Tongue (tissue), 2 donors: Measurements from ENCODE around the gene KLHDC8A. TPM values are rescaled to one million over a fixed set of nuclear protein-coding genes. Genes with fewer than 3 reads are reported as not detected.
"Not testable (repeated sequence)": the region's sequence is repeated elsewhere in the genome, so short reads cannot be mapped to it uniquely, and the experiment has no call there.

Experiments used
- DNase-seq: peaks from one replicate; pipeline ENCODE4 v3.0.0-alpha.2; 2015
- total RNA-seq: library from RNA; depleted of rRNA; stranded (reverse); fragments of >200 nt; gene quantifications from one replicate; pipeline ENCODE4 v1.2.3, GENCODE V29; 2014

The KLHDC8A gene
- total RNA-seq, 1 donor from 2014 or later, result 0.72 TPM

DNA sequence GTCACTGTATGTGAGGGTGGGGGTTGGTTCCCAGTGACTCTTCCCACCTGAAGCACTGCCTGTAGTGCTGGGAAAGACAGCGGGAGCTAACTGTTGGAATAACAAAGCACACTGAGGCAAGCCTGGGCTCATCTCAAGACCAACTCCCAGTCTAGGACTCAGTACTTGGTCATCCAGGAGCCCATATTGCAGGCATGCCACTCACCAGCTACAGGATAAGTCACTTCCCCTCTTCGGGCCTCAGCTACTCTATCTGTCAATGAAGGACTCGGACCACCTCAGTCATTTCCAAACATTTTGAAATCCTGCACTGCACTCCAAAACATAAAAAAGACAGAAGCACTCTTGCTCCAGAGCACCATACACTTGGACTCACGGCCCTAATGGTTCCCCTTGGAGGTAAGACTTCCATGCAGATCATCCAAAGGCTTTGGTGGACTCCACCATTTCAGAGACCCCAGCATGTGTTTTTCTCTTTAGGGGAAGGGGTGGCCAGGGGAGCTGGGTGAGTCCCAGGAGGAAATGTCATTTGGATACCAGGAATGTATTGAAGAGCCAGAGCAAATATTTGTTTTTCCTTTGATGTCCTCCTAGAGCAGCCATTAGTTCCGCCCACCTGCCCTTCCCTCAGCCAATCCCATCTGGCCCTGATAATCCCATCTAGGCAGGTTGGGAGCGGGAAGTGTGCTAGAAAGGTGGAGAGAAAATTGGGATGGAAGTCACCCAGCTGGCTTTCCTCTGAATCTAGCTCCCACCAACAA is 38.3 kb downstream of the KLHDC8A start:
- no peak for DNase-seq

DNA sequence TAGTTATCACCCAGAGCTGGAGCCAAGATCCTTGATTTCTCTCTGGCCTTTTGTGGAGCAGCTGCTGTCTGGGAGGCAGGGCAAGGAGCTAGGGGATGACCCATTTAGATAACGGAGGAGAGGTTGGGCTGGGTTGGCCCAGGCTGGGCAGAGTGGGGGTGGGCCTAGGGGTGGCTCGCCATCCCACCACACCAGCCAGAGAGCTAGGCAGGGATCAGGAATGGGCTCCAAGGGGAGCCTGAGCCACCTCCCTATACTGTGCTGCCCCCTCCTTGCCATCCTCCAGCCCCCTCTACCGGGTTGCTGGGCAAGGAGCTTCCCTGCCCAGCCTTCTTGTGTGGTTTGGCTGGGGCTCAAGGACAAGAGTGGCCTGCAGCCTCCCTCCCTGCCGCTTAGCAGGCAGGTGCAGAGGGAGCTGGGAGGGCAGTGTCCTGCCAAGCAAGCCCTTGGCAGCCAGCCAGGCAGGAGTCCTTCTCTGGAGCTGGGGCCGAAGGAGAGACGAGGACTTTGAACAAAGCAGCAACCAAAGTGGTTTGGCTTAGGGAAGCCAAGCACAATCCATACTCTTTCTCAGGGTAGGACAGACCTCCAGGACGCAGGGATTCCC is 39.3 kb downstream of the KLHDC8A start:
- peak; percentile 83 for DNase-seq

- DNase-seq, result no peak
These were observed 40.6 kb downstream of the KLHDC8A start for GRCh38 chr1:205316161-205316566.

DNA sequence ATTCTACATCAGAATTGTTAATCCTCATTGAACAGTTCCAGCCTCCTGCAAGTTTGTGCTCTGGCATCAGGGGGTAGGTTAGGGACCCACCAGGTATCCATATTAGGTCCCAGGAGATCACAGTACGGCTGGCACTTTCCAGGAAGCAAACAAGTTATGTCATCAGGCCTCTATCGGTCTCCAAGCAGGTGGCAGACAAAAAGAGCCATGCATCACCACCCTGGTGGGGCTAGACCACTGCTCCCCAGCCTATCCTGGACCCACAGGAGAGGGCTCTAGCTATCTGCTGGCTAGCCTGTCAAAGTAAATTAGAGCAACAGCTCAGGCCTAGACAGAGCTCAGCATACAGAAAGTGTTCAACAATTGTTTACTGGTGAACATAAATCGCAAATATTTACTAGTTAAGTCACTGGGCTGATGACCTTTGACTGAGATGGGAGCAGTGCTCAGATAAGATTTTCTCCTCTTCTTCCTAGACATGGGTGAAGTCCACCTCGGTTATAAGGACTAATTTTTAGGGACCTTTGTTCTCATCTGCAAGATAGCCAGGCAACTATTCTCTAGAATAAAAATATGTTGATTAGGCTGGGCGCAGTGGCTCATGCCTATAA is 41.6 kb downstream of the KLHDC8A start:
- no peak for DNase-seq

GRCh38 chr1:205313563-205314308 is 43.0 kb downstream of the KLHDC8A start:
- DNase-seq, result peak; percentile 80

DNA sequence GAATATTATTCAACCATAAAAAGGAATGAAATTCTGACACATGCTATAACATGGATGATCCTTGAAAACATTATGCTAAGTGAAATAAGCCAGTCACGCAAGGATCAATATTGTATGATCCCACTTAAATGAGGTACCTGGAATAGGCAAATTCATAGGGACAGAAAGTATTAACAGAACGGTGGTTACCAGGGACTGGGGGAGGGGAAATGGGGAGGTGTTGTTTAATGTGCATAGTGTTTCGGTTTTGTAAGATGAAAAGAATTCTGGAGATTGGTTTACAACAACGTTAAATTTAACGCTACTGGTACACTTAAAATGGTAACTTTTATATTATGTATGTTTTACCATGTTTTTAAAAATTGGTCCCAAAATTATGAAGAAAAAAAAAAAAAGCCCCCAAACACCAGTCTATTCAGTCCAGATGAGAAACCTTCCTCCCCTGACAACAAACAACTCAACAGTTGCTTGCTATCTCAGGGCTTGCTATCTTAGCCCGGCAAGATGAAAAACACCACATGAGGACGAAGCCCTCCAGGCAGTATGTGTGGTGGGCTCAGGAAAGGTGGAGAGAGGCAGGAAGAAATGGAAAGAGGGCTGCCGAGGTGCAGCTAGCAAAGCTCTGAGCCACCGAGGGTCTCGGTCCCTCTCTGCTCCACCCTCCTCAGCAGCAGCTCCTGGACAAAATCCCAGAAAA is 43.7 kb downstream of the KLHDC8A start:
- no peak for DNase-seq

- no peak for DNase-seq
These were observed 45.6 kb downstream of the KLHDC8A start for GRCh38 chr1:205310976-205311704.

DNA sequence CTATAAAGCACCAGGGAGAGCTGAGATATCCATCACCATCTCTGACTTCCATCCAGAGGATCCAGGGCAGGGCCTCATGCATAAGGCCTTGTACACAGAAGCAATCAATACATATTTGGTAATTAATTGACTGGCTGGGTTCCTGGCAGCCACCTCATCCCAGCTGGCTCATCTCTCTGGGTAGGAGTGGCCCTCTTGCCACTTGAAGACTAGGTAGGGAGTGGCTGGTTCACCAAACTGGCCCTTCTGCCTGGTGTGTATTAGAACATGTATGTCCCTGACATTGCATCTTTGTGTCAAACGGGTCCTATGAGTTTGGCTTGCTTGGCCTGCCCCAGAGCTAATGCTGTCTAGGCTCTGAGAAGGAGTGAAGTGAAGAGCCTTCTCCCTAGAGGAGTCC is 47.0 kb downstream of the KLHDC8A start:
- no peak for DNase-seq

GRCh38 chr1:205306929-205307566 is 49.7 kb downstream of the KLHDC8A start:
- DNase-seq, result no peak

DNA sequence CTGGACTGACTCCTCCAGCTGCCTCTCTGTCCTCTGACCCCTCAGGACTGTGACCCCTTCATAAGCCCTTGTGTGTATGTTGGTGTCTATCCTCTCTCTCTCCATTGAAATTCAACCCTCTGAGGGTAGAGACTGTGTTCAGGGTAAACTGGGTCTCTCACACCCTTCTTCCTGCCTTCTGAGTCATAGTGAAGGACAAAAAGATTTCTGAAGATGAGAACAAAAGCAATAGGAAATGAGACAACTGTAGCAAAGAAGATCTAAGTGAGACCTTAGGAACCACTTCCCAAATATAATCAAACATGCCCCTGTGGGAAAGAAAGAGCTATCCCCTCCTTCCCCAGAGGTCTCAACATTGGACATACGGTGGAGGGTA is 52.0 kb downstream of the KLHDC8A start:
- DNase-seq, result no peak

DNA sequence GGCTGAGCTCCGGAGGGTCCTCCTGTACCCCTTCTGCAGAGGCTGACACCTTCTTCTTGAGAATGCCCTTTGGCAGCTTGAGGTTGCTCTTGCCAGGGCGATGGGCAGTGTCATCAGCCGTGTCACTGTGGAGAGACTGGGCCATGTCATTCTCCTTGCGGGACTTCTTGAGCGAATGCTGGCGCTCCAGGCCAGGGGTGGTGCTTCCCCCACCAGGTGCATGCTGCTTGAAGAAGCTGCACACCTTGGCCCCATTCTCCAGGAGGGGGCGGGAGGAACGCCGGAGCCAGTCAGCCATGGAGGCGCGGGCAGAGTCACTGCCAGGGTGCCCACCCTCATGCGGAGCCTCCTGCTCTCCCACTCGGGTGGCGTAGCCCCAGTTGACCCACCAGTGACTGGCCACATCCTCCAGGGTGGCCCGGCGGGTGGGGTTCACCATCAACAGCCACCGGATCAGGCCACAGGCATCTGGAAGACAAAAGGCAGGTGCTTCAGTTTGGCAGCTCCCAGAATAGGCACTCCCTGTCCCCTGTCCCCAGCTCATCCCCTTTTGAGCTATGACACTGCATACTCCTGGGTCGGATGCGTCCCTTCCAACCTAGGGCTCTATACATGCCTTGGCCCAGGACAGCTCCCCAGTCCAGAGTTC is 52.6 kb downstream of the KLHDC8A start:
- DNase-seq, result no peak

DNA sequence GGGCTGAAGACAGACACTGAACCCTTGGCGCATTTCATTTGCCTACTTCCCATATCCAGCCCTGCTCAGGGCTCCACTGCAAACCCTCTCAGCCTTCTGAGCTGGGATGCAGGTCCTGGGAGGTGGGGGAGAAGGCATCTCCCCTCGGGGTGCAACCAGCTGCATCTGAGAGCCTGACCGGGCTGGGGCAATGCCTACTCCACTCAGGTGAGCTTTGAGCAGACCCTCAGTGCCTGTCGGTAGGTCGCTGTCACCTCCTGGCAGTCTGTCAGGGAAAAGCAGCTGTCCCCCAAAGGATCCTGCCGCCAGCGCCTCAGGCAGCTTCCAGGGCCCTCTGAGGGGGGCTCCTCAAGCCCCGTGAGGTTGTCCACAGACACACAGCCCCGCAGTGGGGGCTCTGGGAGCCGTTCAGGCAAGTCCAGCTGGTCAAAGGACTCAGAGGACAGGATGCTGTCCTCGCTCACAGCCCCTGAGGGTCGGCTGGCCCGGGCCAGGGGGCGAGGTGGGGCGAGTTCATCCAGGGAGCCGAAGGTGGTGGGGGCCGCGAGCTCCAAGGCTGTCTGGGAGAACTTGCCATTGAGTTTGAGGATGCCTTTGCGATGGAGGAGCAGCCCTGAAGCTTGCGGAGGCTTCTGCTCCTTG is 53.4 kb downstream of the KLHDC8A start:
- DNase-seq, result no peak

GRCh38 chr1:205301842-205302588 is 54.7 kb downstream of the KLHDC8A start:
- DNase-seq, result no peak

DNA sequence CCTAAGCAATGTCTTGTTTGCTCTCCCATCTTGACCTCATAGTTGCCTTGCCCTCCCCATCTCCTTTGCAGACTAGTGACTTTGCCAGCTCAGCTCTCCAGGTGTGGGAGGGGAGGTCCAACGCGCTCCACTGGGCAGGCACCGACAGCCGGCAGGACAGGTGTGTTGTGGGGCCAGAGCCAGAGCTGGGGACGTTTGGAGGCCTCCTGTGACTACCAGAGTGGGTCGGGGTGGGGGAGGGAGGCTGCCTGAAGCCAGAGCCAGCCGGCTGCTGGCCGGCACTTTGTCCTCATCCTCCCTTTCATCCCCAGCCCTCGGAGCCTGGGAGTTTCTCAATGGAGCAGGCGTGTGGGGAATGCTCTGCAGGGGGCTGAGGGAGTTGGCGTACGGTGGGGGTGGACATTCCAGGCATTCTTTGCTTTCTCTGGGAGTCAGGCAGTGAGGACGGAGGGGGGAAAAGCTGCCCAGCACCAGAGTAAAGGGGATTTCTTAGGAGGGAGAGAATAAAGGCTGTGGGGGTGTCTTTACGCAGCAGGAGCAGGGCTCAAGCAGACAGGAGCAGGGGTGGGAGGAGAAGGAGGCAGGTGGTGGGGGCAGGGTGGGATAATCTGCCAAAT is 55.4 kb downstream of the KLHDC8A start:
- peak; percentile 66 for DNase-seq

DNA sequence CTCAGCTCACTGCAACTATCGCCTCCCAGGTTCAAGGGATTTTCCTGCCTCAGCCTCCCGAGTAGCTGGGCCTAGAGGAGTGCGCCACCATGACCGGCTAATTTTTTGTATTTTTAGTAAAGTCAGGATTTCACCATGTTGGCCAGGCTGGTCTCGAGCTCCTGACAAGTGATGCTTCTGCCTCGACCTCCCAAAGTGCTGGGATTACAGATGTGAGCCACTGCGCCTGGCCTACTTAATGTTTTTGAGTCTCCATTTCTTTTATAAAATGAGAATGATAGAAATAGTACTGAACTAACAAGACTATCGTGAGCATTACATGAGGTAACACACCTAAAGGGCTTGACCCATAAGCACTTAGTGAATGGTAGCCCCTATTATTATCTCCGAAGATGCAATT is 56.6 kb downstream of the KLHDC8A start:
- DNase-seq, result no peak

DNA sequence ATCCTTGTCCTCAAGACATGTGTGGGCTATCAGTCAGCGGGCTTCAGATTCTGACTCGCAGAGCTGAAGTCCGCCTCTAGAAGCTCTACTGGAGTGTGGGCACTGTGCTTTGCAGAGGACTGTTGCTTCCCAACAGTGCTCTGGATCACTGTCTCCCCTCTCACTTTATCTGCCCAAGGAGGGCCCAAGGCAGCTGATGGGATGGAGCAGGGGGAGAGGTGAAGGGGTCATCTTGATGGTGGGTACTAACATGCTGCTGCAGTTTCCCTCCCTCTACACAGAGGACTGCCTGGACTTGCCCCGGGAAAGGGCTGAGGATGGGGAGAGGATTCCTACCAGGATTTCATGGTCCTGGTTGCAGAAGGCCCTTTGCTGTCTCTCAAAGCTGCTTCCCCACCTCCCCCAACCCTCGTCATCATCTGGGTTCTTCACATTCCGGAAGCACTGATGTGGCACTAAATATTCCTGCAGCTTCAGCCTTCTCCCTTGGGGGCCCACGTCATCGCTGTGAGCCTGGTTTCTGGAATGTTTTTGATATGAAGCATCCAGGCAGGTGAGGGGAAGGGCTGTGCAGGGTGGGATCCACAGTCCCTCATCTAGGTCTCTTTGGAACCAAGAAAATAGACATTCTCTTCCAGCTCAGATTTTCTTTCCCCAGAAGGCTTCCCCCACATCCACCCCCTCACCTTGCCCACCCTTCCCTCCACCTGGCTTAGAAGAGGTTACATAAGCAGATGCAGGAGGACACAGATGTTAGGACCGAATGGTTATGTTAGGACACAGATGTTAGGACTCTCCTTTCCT is 58.3 kb downstream of the KLHDC8A start:
- DNase-seq, result no peak

GRCh38 chr1:205297546-205298177 is 59.1 kb downstream of the KLHDC8A start:
- not testable (repeated sequence) for DNase-seq
